SK-N-SH (cell line): Measurements from ENCODE around the gene RCE1. TPM values are rescaled to one million over a fixed set of nuclear protein-coding genes. Genes with fewer than 3 reads are reported as not detected.

Experiments
- CTCF ChIA-PET: fragments of 300-600, 350-600 bp; formaldehyde crosslinking; extraction: SDS; loops from one replicate; lab custom pipeline; 2021; lab: Yijun Ruan, JAX
- POLR2A ChIA-PET: fragments of 350-600 bp; sonication (Branson Sonifier 250); formaldehyde crosslinking; extraction: SDS; loops from one replicate; lab custom pipeline; 2020; ENCODE audit warnings: antibody characterized with exemption, inconsistent platforms; lab: Yijun Ruan, JAX
- DNase-seq: peaks from one replicate; pipeline ENCODE4 v3.0.0; 2012
- H2AFZ ChIP-seq: fragments of 200-600 bp; sonication (generic); 2 replicates; pipeline ENCODE4 v1.8.1; 2016; ENCODE audit warnings: antibody characterized with exemption, mild to moderate bottlenecking, low read depth
- H3F3A ChIP-seq: fragments of 200-600 bp; sonication (generic); replicated peaks from 2 replicates; pipeline ENCODE3; 2016; ENCODE audit warnings: antibody characterized with exemption, mild to moderate bottlenecking; ENCODE audit not compliant: insufficient read depth
- H3K27ac ChIP-seq, 2 experiments: fragments of 200-500 bp in 1 of 2; fragments of 200-600 bp in 1 of 2; sonication (Bioruptor generic) in 1 of 2; sonication (generic), shearing (Covaris generic) in 1 of 2; 2 replicates each; pipeline versions ENCODE4 v1.5.1 to v1.6.1; 2014 to 2016; ENCODE audit warnings: low read depth in 2 of 2, inconsistent platforms in 1 of 2, low read length in 1 of 2, mild to moderate bottlenecking in 1 of 2, mixed read lengths in 1 of 2
- H3K27me3 ChIP-seq: fragments of 200-600 bp; sonication (generic), shearing (Covaris generic); 2 replicates; pipeline ENCODE4 v1.6.1; 2016; ENCODE audit warnings: mixed run types; ENCODE audit not compliant: insufficient read depth
- H3K36me3 ChIP-seq, 2 experiments: fragments of 200-500 bp in 1 of 2; fragments of 200-600 bp in 1 of 2; sonication (Bioruptor generic) in 1 of 2; sonication (generic) in 1 of 2; replicated peaks in 1 of 2; 2 replicates each; pipeline versions ENCODE3 to v1.5.1; 2014 to 2016; ENCODE audit warnings: low read length in 1 of 2, mild to moderate bottlenecking in 1 of 2; ENCODE audit not compliant: insufficient read depth in 2 of 2, control insufficient read depth in 1 of 2
- H3K4me1 ChIP-seq, 2 experiments: fragments of 200-500 bp in 1 of 2; fragments of 200-600 bp in 1 of 2; sonication (Bioruptor generic) in 1 of 2; sonication (generic), shearing (Covaris generic) in 1 of 2; 2 replicates each; pipeline versions ENCODE4 v1.5.1 to v1.6.1; 2014 to 2016; ENCODE audit warnings: low read depth in 1 of 2, low read length in 1 of 2, mixed run types in 1 of 2; ENCODE audit not compliant: insufficient read depth in 2 of 2, control insufficient read depth in 1 of 2
- H3K4me2 ChIP-seq: fragments of 200-600 bp; sonication (generic), shearing (Covaris generic); 2 replicates; pipeline ENCODE4 v1.6.1; 2017; ENCODE audit warnings: mixed run types
- H3K4me3 ChIP-seq, 2 experiments: fragments of 200-500 bp in 1 of 2; fragments of 200-600 bp in 1 of 2; sonication (Bioruptor generic) in 1 of 2; sonication (generic), shearing (Covaris generic) in 1 of 2; 2 replicates each; pipeline versions ENCODE4 v1.5.1 to v1.8.1; 2014 to 2016; ENCODE audit warnings: low read depth in 2 of 2, inconsistent platforms in 1 of 2, low read length in 1 of 2, mild to moderate bottlenecking in 1 of 2, mixed read lengths in 1 of 2, moderate library complexity in 1 of 2
- H3K79me2 ChIP-seq: fragments of 200-600 bp; sonication (generic); 2 replicates; pipeline ENCODE4 v1.8.1; 2017; ENCODE audit warnings: mild to moderate bottlenecking; ENCODE audit not compliant: insufficient read depth
- H3K9ac ChIP-seq: fragments of 200-600 bp; sonication (generic); 2 replicates; pipeline ENCODE4 v1.6.1; 2017; ENCODE audit warnings: mixed run types
- H3K9me2 ChIP-seq: fragments of 200-600 bp; sonication (generic); 2 replicates; pipeline ENCODE4 v1.6.1; 2017; ENCODE audit warnings: mixed run types
- H3K9me3 ChIP-seq: fragments of 200-600 bp; sonication (generic); 2 replicates; pipeline ENCODE4 v1.6.1; 2017; ENCODE audit warnings: mixed run types, mild to moderate bottlenecking, moderate library complexity
- H4K20me1 ChIP-seq: fragments of 200-600 bp; sonication (generic); 2 replicates; pipeline ENCODE4 v1.6.1; 2017; ENCODE audit warnings: mild to moderate bottlenecking, mixed run types; ENCODE audit not compliant: insufficient read depth
- CHD2 ChIP-seq: fragments of 150-350 bp; IDR thresholded peaks from 2 replicates; pipeline ENCODE4 v1.6.1; 2018; ENCODE audit warnings: low read length; ENCODE audit not compliant: partially characterized antibody
- ELF1 ChIP-seq: IDR thresholded peaks from 2 replicates; pipeline ENCODE4 v1.4.0; 2012
- EP300 ChIP-seq, 2 experiments: IDR thresholded peaks; 2 replicates each; pipeline versions ENCODE4 v1.4.0 to v1.6.1; 2012; ENCODE audit warnings: borderline replicate concordance in 1 of 2, low read depth in 1 of 2, low read length in 1 of 2
- EZH2phosphoT487 ChIP-seq: fragments of 200-600 bp; sonication (generic); IDR thresholded peaks from 2 replicates; pipeline ENCODE4 v1.6.1; 2017; ENCODE audit warnings: low read depth, mixed run types, mild to moderate bottlenecking, antibody characterized with exemption, moderate library complexity, borderline replicate concordance
- FOSL2 ChIP-seq: IDR thresholded peaks from 2 replicates; pipeline ENCODE4 v1.4.0; 2012; ENCODE audit warnings: low read depth, mild to moderate bottlenecking, moderate library complexity, borderline replicate concordance
- FOXJ3 ChIP-seq: sonication (generic); formaldehyde crosslinking; IDR thresholded peaks from 2 replicates; pipeline ENCODE4 v1.5.1; 2020; ENCODE audit warnings: mild to moderate bottlenecking, missing genetic modification reagents
- FOXM1 ChIP-seq: IDR thresholded peaks from 2 replicates; pipeline ENCODE4 v1.4.0; 2012; ENCODE audit warnings: low read depth, mild to moderate bottlenecking
- JUND ChIP-seq: IDR thresholded peaks from 2 replicates; pipeline ENCODE4 v1.4.0; 2012
- NRF1 ChIP-seq: IDR thresholded peaks from 2 replicates; pipeline ENCODE4 v1.6.1; 2012; ENCODE audit warnings: low read depth, mild to moderate bottlenecking, low read length
- PBX3 ChIP-seq: IDR thresholded peaks from 2 replicates; pipeline ENCODE4; 2012
- RAD21 ChIP-seq: IDR thresholded peaks from 2 replicates; pipeline ENCODE4 v1.6.1; 2012; ENCODE audit warnings: mild to moderate bottlenecking, low read length
- RCOR1 ChIP-seq: fragments of 150-350 bp; IDR thresholded peaks from 2 replicates; pipeline ENCODE4 v1.6.1; 2017; ENCODE audit warnings: antibody characterized with exemption, low read length
- RXRA ChIP-seq: IDR thresholded peaks from 2 replicates; pipeline ENCODE4 v1.4.0; 2012; ENCODE audit warnings: low read depth, mild to moderate bottlenecking, borderline replicate concordance
- TCF12 ChIP-seq: IDR thresholded peaks from 2 replicates; pipeline ENCODE4 v1.4.0; 2012
- TEAD4 ChIP-seq: IDR thresholded peaks from 2 replicates; pipeline ENCODE4 v1.4.0; 2012; ENCODE audit warnings: mild to moderate bottlenecking, borderline replicate concordance; ENCODE audit not compliant: insufficient read depth
- WGBS: methylation state at CpG from one replicate; pipeline ENCODE4 v1.1.6; 2017; ENCODE audit warnings: low lambda C conversion rate; 5-methylcytosine and 5-hydroxymethylcytosine counted together
- polyA plus RNA-seq, 3 experiments: library from polyadenylated mRNA; depleted of rRNA; stranded (reverse); fragments of >200 nt; gene quantifications; 2 replicates each; pipeline ENCODE4 v1.2.3, GENCODE V29; 2012
- TF ChIP-seq, protein P1 (sequence below): fragments of 150-350 bp; IDR thresholded peaks from 2 replicates; pipeline ENCODE4 v1.6.1; 2016; ENCODE audit warnings: mild to moderate bottlenecking, low read depth, low read length
- TF ChIP-seq, protein P2 (sequence below): IDR thresholded peaks from 2 replicates; pipeline ENCODE4 v1.4.0; 2012; ENCODE audit warnings: low read depth, borderline replicate concordance
- TF ChIP-seq, protein P3 (sequence below): IDR thresholded peaks from 2 replicates; pipeline ENCODE4 v1.4.0; 2012; ENCODE audit warnings: low read depth, borderline replicate concordance

RCE1 gene
- polyA plus RNA-seq, 1 of the 3 experiments (the other 2 are of a cell fraction) = 25.0 TPM

DNA sequence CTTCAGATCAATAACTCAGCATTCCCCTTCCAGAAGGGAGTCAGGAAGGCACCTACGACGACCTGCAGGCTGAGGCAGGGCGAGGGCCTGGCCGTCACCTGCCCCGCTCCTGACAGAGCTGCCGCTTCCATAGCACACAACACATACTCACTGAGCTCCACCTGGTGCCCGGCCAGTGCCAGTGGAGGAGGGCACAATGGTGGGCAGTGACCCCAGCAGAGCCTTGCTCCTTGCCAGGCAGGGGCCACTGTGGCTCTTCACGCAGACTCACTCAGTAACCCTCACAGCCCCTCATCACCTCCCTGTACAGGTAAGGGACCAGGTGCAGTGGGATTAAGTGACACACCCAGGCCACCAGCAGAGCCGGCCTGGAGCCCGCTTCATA is 38.2 kb downstream of the RCE1 start (continued):
- TF ChIP-seq PBX3 (no peak), FOXM1 (no peak), FOSL2 (no peak), TCF12 (no peak), RXRA (no peak), RCOR1 (no peak)
- TF ChIP-seq, protein P1, sequence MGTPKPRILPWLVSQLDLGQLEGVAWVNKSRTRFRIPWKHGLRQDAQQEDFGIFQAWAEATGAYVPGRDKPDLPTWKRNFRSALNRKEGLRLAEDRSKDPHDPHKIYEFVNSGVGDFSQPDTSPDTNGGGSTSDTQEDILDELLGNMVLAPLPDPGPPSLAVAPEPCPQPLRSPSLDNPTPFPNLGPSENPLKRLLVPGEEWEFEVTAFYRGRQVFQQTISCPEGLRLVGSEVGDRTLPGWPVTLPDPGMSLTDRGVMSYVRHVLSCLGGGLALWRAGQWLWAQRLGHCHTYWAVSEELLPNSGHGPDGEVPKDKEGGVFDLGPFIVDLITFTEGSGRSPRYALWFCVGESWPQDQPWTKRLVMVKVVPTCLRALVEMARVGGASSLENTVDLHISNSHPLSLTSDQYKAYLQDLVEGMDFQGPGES = no peak

DNA sequence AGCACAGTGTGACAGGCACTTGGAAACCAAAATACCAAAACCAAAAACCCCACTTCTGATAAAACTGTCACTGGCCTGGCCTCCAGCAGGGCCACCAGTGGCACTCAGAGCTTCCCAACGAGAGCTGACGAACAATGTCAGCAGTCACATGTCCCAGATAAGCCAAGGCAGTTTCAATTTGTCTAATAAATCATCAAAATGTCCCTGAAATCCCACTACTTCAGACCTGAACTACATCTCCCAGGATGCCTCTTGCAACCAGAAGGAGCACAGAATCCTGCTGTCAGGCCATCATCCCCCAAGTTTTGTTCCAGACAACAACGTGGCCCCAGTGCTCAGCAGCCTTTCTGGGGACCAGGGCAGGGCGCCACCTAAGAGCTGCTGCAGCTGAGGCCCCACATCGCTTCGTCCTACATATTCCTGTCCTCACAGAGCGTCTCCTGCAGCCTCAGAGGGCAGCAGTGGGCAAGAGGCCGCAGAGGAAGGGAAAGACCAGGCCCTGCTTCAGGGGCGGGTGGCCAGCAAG is 38.7 kb downstream of the RCE1 start:
- TF ChIP-seq TCF12 = no peak
- TF ChIP-seq, protein P1 = no peak
- TF ChIP-seq, protein P2, sequence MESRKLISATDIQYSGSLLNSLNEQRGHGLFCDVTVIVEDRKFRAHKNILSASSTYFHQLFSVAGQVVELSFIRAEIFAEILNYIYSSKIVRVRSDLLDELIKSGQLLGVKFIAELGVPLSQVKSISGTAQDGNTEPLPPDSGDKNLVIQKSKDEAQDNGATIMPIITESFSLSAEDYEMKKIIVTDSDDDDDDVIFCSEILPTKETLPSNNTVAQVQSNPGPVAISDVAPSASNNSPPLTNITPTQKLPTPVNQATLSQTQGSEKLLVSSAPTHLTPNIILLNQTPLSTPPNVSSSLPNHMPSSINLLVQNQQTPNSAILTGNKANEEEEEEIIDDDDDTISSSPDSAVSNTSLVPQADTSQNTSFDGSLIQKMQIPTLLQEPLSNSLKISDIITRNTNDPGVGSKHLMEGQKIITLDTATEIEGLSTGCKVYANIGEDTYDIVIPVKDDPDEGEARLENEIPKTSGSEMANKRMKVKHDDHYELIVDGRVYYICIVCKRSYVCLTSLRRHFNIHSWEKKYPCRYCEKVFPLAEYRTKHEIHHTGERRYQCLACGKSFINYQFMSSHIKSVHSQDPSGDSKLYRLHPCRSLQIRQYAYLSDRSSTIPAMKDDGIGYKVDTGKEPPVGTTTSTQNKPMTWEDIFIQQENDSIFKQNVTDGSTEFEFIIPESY = no peak
- no peak for TF ChIP-seq RAD21
- no peak for TF ChIP-seq TEAD4
- TF ChIP-seq JUND = no peak
- no peak for TF ChIP-seq FOXJ3 (CRISPR knock-in tag)
- TF ChIP-seq, protein P3, sequence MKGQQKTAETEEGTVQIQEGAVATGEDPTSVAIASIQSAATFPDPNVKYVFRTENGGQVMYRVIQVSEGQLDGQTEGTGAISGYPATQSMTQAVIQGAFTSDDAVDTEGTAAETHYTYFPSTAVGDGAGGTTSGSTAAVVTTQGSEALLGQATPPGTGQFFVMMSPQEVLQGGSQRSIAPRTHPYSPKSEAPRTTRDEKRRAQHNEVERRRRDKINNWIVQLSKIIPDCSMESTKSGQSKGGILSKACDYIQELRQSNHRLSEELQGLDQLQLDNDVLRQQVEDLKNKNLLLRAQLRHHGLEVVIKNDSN = no peak
- no peak for TF ChIP-seq EZH2phosphoT487
- no peak for TF ChIP-seq RCOR1
- TF ChIP-seq EP300 (IDR thresholded peaks at IDR 0.05; ENCODE audit: borderline replicate concordance in 1 of 2, low read depth in 1 of 2, low read length in 1 of 2) = no peak
- no peak for TF ChIP-seq CHD2
- TF ChIP-seq NRF1 = no peak
- no peak for TF ChIP-seq FOXM1
- TF ChIP-seq ELF1 = no peak
- Histone ChIP-seq H3F3A (no peaks in the 10 kb centered on the region), H4K20me1 (no peaks in the 10 kb centered on the region), H3K9me2 (no peaks in the 10 kb centered on the region), H3K27me3 (no peaks in the 10 kb centered on the region), H3K4me2 (no peak overlapping the region), H2AFZ (no peak overlapping the region), H3K36me3 (no peaks in the 10 kb centered on the region), H3K9ac (no peak overlapping the region), H3K4me1 (peaks cover 4 to 61% of the 10 kb centered on the region in 2 experiments; a peak in 2 of 4 replicates), H3K79me2 (no peaks in the 10 kb centered on the region), H3K4me3 (no peak overlapping the region), H3K9me3 (no peaks in the 10 kb centered on the region), H3K27ac (no peak overlapping the region; a peak in 2 of 4 replicates)
- ChIA-PET CTCF (interaction anchor here (0.8 to 4.6 kb wide), 17 partner anchors 11 to 204 kb away, joined by 3 to 44 read pairs (median 6); partner anchors contain the start of genes C11orf86, RBM4B, RCE1 and SYT12), POLR2A (no interaction called here)
- WGBS = 93% methylated on average over 6 of the region's 9 CpGs
- DNase-seq = no peak
